Ovary (tissue), 9 donors: ENCODE results near the gene ATAD2B. TPM values are rescaled to one million over a fixed set of nuclear protein-coding genes. Genes with fewer than 3 reads are reported as not detected.

Experiments used
- DNase-seq, 5 donors: peaks; one replicate each; pipeline ENCODE4 v3.0.0-alpha.2; 2019 to 2020
- H3K27ac ChIP-seq, 2 donors: fragments of 200-600 bp; one replicate each; pipeline versions ENCODE4 v1.5.1 to v1.8.0; 2019 to 2022
- H3K27me3 ChIP-seq: fragments of 200-600 bp; one replicate; pipeline ENCODE4 v1.8.0; 2022
- H3K36me3 ChIP-seq: fragments of 200-600 bp; sonication (generic); one replicate; pipeline ENCODE4 v1.5.1; 2019
- H3K4me1 ChIP-seq: one replicate; pipeline ENCODE4 v1.8.1; 2013; ENCODE audit warnings: mild to moderate bottlenecking, moderate library complexity; ENCODE audit not compliant: insufficient read depth
- H3K4me3 ChIP-seq: fragments of 200-600 bp; sonication (generic); one replicate; pipeline ENCODE4 v1.5.1; 2017
- H3K9me3 ChIP-seq, 2 donors: fragments of 200-600 bp in 1 of 2; sonication (generic) in 1 of 2; one replicate each; pipeline versions ENCODE4 v1.5.1 to v1.8.1; 2013 to 2019; ENCODE audit warnings: mild to moderate bottlenecking in 1 of 2, moderate library complexity in 1 of 2
- CTCF ChIP-seq, 3 donors: fragments of 450-650 bp in 2 of 3; fragments of 200-600 bp in 1 of 3; IDR thresholded peaks; one replicate each; pipeline versions ENCODE4 v1.5.1 to v1.8.0; 2016 to 2022; ENCODE audit warnings: antibody characterized with exemption in 3 of 3, mild to moderate bottlenecking in 1 of 3
- EP300 ChIP-seq: sonication (generic); formaldehyde crosslinking; IDR thresholded peaks from one replicate; pipeline ENCODE4 v1.6.1; 2017; ENCODE audit warnings: antibody characterized with exemption
- POLR2A ChIP-seq: fragments of 450-650 bp; IDR thresholded peaks from one replicate; pipeline ENCODE4 v1.6.1; 2017; ENCODE audit warnings: antibody characterized with exemption, mild to moderate bottlenecking, moderate library complexity
- WGBS, 3 donors: extraction: QIAGEN DNeasy Blood & Tissue Kit in 1 of 3; methylation state at CpG; one replicate each; pipeline versions ENCODE4 v1.1.5 to v1.1.7; 2013 to 2017; 5-methylcytosine and 5-hydroxymethylcytosine counted together
- intact Hi-C, 4 donors: fragments of 100-400 bp; cut with DNase I; formaldehyde crosslinking; loops; one replicate each; pipeline versions ENCODE4 v1.11.0 to v1.15.1; 2022 to 2023
- polyA plus RNA-seq, 2 donors: library from polyadenylated mRNA; stranded (reverse); fragments of 200-250 nt in 1 of 2; fragments of 350-450 nt in 1 of 2; fragmentation: Illumina TruSeq in 1 of 2; extraction: RNeasy Lipid Tissue Mini Kit (QIAGEN cat#74804) in 1 of 2; gene quantifications; one replicate each; pipeline ENCODE4 v1.2.3, GENCODE V29; 2013 to 2014
- total RNA-seq, 7 donors: library from RNA; depleted of rRNA in 2 of 7; stranded (reverse); fragments of >200 nt in 2 of 7; fragmentation: NEBNext Ultra II Directional in 3 of 7; extraction: Animal tissue kit (Norgen Biotek cat#: 25700) in 3 of 7; gene quantifications; one replicate each; pipeline versions ENCODE4 v1.1.0 to v1.2.4, GENCODE V29; 2016 to 2023
- donor health status: DM: no; HTN: no; CAD: no; lungs with moderate emphysema.
- donor health status: DM: no; HTN: no; CAD: no.
- donor health status: Bipolar disorder and iron deficiency.
- donor health status: DM: yes; HTN: yes; CAD: no.
- donor health status: DM: no; HTN: no; CAD: no.
- donor health status: DM: yes; HTN: yes; CAD: no.

The ATAD2B gene
- total and polyA plus RNA-seq, 9 donors: 4.5 to 29.6 (median 19.8) TPM

GRCh38 chr2:23940718-23941620 lies 14.0 kb upstream of the ATAD2B start:
- Histone ChIP-seq H3K4me1 (peaks cover 4% of the 10 kb centered on the region), H3K9me3 (no peaks in the 10 kb centered on the region), H3K4me3 (peak overlapping the region; percentile 89), H3K27ac (peak overlapping the region; percentile 74 to 92), H3K27me3 (no peaks in the 10 kb centered on the region), H3K36me3 (no peaks in the 10 kb centered on the region)
- TF ChIP-seq EP300 (no peak), POLR2A (no peak), CTCF (IDR thresholded peaks at IDR 0.05) (no peak)
- peak in 1 of 5 donors; percentile 41 for DNase-seq
- intact Hi-C loops: no loop called here
- WGBS, 3 donors: 0 to 1% (median 1%) methylated on average over 33 to 46 of the region's 46 CpGs

GRCh38 chr2:23939987-23940717 lies 13.2 kb upstream of the ATAD2B start, which contains the start of gene UBXN2A:
Gene UBXN2A (plus strand): TSS chr2:23940463. CDS start chr2:23958315, 17,852 bp downstream.
- DNase-seq: peak; percentile 68 to 89 (median 79)
- Histone ChIP-seq H3K9me3 (no peaks in the 10 kb centered on the region), H3K27me3 (no peaks in the 10 kb centered on the region), H3K27ac (peak within 1 kb of the TSS; percentile 74 to 92), H3K4me1 (peaks cover 4% of the 10 kb centered on the region), H3K4me3 (peak within 1 kb of the TSS; percentile 89), H3K36me3 (no peaks in the 10 kb centered on the region)
- 0% methylated on average over 62 to 77 of the region's 77 CpGs for WGBS, 3 donors
- intact Hi-C loops: no loop called here
- TF ChIP-seq CTCF (IDR thresholded peaks at IDR 0.05) (no peak), EP300 (no peak), POLR2A (peak; percentile 78)

- Histone ChIP-seq H3K27me3 (no peaks in the 10 kb centered on the region), H3K9me3 (no peaks in the 10 kb centered on the region), H3K27ac (no peak overlapping the region), H3K36me3 (no peaks in the 10 kb centered on the region), H3K4me1 (no peaks in the 10 kb centered on the region), H3K4me3 (no peak overlapping the region)
- 78 to 88% (median 79%) methylated on average over 1 of the region's 1 CpG for WGBS, 3 donors
- intact Hi-C loops: no loop called here
- TF ChIP-seq POLR2A (no peak), CTCF (IDR thresholded peaks at IDR 0.05) (no peak), EP300 (no peak)
- DNase-seq: no peak
Measured at GRCh38 chr2:23934259-23934658, 7.3 kb upstream of the ATAD2B start.

GRCh38 chr2:23926290-23926749 lies 603 bp downstream of the ATAD2B start:
- peak; percentile 33 to 66 (median 52) for DNase-seq
- no peak for TF ChIP-seq EP300
- no peak for TF ChIP-seq POLR2A
- TF ChIP-seq CTCF (IDR thresholded peaks at IDR 0.05): no peak
- no peaks in the 10 kb centered on the region for H3K9me3 ChIP-seq
- peak overlapping the region; percentile 97 to 98 for H3K27ac ChIP-seq
- H3K27me3 ChIP-seq: no peaks in the 10 kb centered on the region
- WGBS, 3 donors: 0% methylated on average over 39 of the region's 39 CpGs
- peak overlapping the region; percentile 92 for H3K4me3 ChIP-seq
- intact Hi-C loops: loop anchor here in 2 of 4 donors (2.0 to 5.0 kb wide), 3 partner anchors 150 to 158 kb away; partner anchors contain the start of genes SF3B6 (in 2 of the 2) and TP53I3 (in 1 of the 2)
- no peaks in the 10 kb centered on the region for H3K36me3 ChIP-seq
- peaks cover 8% of the 10 kb centered on the region for H3K4me1 ChIP-seq
